Measurements from ENCODE around the gene HOXD9. TPM values are rescaled to one million over a fixed set of nuclear protein-coding genes. Genes with fewer than 3 reads are reported as not detected.

HOXD9 gene
- total RNA-seq, 1 donor from 2014 or later, result not detected

DNA sequence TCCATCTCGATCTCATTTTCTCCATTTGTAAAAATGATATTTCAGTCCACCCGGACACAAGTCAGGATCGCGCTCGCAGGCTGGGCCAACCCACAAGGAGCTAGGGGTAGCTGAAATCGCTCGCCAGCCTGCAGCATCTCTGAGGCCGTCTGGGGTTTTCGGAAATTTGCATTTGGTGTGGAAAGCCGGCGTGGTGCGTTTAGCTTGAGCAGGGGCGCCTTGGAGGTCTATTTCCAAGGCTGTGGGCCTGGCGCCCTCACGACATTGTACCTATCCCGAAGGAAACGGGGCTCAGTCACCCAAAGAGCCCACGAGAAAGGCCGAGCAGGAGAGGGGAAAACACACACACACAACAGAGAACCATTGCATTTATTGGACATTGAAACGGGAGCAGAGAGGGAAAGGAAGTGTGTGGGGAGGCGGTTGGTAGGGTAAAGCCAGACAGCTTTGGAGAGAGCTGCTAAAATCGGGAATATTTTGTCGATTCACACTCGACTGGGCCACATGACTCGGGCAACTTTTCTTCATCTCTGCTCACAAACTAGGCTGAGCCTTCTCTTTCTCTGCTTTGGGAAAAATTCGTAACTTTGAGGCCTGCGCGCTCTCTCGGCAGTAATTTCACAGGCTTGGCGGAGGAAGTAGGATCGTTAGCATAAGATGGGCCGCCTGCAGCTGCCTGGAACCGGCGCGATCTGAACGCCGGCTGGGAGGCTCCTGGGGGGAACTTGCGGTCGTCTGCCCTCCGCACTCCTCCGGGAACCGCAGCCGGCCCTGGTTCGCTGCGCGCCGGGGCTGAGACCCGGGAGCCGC lies 5.9 kb downstream of the HOXD9 start:
- Mint-ChIP-seq H3K36me3 (ENCODE audit: unreplicated experiment) (peaks cover 2% of the 10 kb centered on the region), H3K9me3 (ENCODE audit: unreplicated experiment) (no peaks in the 10 kb centered on the region), H3K4me3 (ENCODE audit: unreplicated experiment) (no peak overlapping the region), H3K27ac (ENCODE audit: unreplicated experiment) (no peak overlapping the region), H3K27me3 (ENCODE audit: unreplicated experiment) (peaks cover 86% of the 10 kb centered on the region), H3K4me1 (ENCODE audit: unreplicated experiment) (peaks cover 28% of the 10 kb centered on the region)
- no peak for TF ChIP-seq CTCF (IDR thresholded peaks at IDR 0.05)
- no peak for DNase-seq (ENCODE audit: extremely low spot score, unreplicated experiment)

- no peak for TF ChIP-seq CTCF (IDR thresholded peaks at IDR 0.05)
- DNase-seq (ENCODE audit: extremely low spot score, unreplicated experiment), result no peak
- H3K27ac Mint-ChIP-seq (ENCODE audit: unreplicated experiment), result no peak within 1 kb of the TSS
- no peaks in the 10 kb centered on the region for H3K9me3 Mint-ChIP-seq (ENCODE audit: unreplicated experiment)
- H3K36me3 Mint-ChIP-seq (ENCODE audit: unreplicated experiment), result peaks cover 2% of the 10 kb centered on the region
- H3K4me1 Mint-ChIP-seq (ENCODE audit: unreplicated experiment), result peaks cover 24% of the 10 kb centered on the region
- H3K27me3 Mint-ChIP-seq (ENCODE audit: unreplicated experiment), result peaks cover 86% of the 10 kb centered on the region
- peak within 1 kb of the TSS; percentile 62 for H3K4me3 Mint-ChIP-seq (ENCODE audit: unreplicated experiment)
These were observed 6.7 kb downstream of the HOXD9 start, which contains the start of gene HOXD8 for GRCh38 chr2:176128982-176129796. HOXD8 (plus strand) TSS chr2:176129705; CDS start chr2:176130367, 662 bp downstream.

GRCh38 chr2:176129813-176130146 lies 7.3 kb downstream of the HOXD9 start:
- peaks cover 1% of the 10 kb centered on the region for H3K36me3 Mint-ChIP-seq (ENCODE audit: unreplicated experiment)
- H3K27me3 Mint-ChIP-seq (ENCODE audit: unreplicated experiment), result peaks cover 86% of the 10 kb centered on the region
- TF ChIP-seq CTCF (IDR thresholded peaks at IDR 0.05), result no peak
- peak overlapping the region; percentile 29 for H3K4me3 Mint-ChIP-seq (ENCODE audit: unreplicated experiment)
- H3K4me1 Mint-ChIP-seq (ENCODE audit: unreplicated experiment), result peaks cover 24% of the 10 kb centered on the region
- H3K27ac Mint-ChIP-seq (ENCODE audit: unreplicated experiment), result no peak overlapping the region
- no peaks in the 10 kb centered on the region for H3K9me3 Mint-ChIP-seq (ENCODE audit: unreplicated experiment)
- no peak for DNase-seq (ENCODE audit: extremely low spot score, unreplicated experiment)

GRCh38 chr2:176130147-176130956 lies 7.8 kb downstream of the HOXD9 start:
- DNase-seq (ENCODE audit: extremely low spot score, unreplicated experiment), result no peak
- Mint-ChIP-seq H3K4me1 (ENCODE audit: unreplicated experiment) (peaks cover 25% of the 10 kb centered on the region), H3K9me3 (ENCODE audit: unreplicated experiment) (no peaks in the 10 kb centered on the region), H3K27ac (ENCODE audit: unreplicated experiment) (no peak overlapping the region), H3K4me3 (ENCODE audit: unreplicated experiment) (peak overlapping the region; percentile 62), H3K27me3 (ENCODE audit: unreplicated experiment) (peaks cover 86% of the 10 kb centered on the region), H3K36me3 (ENCODE audit: unreplicated experiment) (no peaks in the 10 kb centered on the region)
- no peak for TF ChIP-seq CTCF (IDR thresholded peaks at IDR 0.05)
